UCSD-AML1 (cell line): ENCODE measurements around the gene VSIG2.

ENCODE experiments used
- DNase-seq: peaks from one replicate; lab custom pipeline; 2025; ENCODE audit not compliant: unreplicated experiment; lab: John Stamatoyannopoulos, UW

Gene VSIG2

GRCh38 chr11:124763156-124763947 lies 11.3 kb upstream of the VSIG2 start:
- peak; percentile 79 for DNase-seq

GRCh38 chr11:124762624-124763155 lies 10.6 kb upstream of the VSIG2 start:
- peak; percentile 67 for DNase-seq

- DNase-seq: peak; percentile 81
These were observed 10.1 kb upstream of the VSIG2 start, which contains the start of gene ESAM for GRCh38 chr11:124762105-124762623. Gene ESAM (minus strand): TSS chr11:124762290. CDS start chr11:124762154, 136 bp downstream.

DNA sequence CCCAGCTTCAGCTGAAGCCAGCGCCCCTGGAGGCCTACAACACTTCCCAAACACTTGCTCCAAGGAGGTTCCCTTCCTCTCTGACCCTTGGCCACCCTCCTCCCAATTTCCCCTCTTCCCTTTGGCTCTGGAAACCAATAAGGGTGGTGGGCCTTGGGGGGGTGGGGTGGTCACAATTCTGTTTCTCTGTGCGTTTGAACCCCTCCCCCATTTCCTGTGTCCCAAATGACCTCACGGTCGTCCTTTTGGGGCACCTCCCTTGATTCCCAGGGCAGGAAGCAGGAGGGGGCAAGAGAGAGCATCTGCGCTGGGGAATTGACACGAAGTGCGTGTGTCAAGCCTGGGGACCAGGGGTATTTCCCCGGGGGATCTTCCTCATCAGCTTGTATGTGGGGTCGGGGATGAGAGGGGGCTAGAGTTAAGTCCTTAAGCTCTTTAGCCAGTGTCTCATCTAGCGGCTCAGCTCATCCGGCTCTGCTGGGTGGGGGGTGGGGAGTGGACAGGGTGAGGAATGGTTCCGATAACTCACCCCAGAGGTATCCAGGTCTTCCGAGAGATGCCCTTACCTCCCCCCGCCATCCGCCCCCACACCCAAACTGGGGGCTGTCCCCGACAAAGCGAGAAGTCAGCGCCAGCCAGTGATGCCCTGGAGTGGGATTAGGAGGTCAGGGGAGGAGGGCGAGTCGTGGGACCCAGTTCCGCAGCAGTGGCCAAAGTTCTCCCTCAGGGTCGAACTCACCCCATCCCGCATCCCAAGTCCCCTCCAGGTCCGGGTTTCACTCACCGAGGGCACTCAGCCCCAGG lies 9.4 kb upstream of the VSIG2 start:
- DNase-seq: peak; percentile 61

DNA sequence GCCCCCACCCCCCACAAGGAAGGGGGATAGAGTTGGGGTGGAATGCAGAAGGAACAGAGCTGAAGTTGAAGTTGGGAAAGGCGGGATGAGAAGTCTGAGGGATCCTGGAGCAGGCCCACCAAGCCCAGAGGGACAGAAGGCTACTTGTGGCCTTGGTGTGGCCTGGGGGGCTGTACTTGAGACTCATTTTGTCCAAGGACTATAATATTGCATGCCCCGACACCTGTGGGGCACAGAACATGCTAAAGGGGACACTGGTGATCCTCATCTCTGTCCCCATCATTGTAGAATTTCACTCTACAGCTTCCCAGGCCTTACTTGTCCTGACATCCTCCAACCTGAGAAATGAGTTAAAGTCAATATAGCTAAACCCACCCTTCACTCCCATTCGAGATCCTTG lies 8.8 kb upstream of the VSIG2 start:
- DNase-seq: no peak

- no peak for DNase-seq
These were observed 8.2 kb upstream of the VSIG2 start for GRCh38 chr11:124760205-124760652.

DNA sequence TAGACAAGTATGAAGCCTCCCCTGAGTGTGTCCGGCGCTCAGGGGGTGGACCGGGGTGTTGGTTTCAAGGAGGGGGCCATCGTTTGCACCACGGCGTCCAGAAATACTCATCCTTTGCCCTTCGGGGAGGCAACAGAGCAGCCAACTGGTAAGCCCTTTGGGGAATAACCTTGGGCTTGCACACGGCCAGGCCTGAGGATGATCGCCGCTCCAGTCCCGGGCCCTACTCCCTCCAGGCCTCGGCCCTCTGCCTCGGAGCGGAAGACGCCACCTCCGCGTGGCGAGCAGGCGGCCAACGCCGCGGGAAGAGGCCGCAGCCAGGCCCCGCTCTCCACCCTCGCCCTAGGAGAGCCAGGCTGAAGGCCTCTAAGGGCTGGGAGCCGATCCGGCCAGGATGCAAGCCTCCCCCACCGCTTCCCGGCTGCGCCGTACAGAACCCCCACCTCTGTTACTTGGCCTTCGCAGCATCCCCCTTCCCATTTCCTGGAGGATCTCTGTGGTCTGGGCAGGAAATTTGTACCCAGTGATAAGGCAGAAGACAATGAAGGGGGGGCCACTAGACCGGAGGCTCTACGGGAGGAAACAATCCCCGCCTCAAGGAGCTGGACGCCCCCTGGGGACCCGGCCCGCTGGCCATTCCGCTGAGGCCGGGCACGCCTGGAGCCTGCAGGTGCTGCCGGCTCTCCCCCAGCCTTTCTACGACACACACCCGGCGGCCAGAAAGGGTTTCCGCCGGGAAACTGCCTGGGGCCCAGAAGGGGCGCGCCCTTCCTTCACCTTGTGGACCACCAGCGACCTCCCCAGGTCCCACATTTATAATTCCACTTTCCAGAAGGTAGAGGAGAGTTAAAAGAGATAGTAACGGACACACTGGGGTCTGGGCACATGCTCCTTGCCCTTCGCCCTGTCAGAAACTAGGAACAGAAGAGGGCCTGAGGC lies 7.5 kb upstream of the VSIG2 start:
- DNase-seq: peak; percentile 98

- peak; percentile 86 for DNase-seq
These were observed 6.6 kb upstream of the VSIG2 start for GRCh38 chr11:124758355-124759265.

DNA sequence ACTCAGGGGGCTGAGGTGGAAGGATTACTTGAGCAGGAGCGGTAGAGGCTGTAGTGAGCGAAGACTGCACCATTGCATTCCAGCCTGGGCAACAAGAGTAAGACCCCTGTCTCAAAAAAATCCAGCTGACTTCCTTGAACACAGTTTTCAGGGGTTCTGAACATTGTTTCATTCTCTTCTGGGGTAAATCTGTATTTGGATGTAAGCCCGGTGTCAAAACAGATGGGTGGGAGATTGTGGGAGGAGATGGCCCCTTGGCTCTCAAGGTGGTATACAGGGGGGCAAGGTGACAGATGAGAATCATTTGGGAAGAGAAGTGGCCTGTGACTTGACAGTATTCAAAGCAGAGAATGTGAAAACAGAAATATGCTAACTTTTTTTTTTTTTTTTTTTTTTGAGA lies 5.3 kb upstream of the VSIG2 start:
- DNase-seq: no peak

DNA sequence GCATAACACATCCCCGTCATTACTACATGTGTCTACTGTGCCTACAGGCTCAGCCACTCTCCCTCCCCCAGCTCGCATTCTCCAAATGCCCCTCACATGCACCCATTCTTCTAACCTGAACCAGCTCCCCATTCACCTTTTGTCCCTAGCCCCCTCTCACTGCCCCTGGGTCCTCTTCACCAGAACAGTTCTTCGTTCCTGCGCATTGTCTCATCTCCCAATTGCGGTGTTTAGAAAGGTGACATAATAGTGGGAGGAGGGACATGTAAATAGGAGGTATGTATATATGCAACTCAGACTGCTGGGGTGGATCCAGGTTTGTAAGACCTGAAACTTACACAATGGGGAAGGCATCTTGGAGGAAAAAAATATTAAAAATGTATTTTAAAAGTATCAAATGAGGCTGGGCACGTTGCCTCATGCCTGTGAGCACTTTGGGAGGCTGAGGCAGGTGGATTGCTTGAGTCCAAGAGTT lies 4.7 kb upstream of the VSIG2 start:
- DNase-seq: no peak

DNA sequence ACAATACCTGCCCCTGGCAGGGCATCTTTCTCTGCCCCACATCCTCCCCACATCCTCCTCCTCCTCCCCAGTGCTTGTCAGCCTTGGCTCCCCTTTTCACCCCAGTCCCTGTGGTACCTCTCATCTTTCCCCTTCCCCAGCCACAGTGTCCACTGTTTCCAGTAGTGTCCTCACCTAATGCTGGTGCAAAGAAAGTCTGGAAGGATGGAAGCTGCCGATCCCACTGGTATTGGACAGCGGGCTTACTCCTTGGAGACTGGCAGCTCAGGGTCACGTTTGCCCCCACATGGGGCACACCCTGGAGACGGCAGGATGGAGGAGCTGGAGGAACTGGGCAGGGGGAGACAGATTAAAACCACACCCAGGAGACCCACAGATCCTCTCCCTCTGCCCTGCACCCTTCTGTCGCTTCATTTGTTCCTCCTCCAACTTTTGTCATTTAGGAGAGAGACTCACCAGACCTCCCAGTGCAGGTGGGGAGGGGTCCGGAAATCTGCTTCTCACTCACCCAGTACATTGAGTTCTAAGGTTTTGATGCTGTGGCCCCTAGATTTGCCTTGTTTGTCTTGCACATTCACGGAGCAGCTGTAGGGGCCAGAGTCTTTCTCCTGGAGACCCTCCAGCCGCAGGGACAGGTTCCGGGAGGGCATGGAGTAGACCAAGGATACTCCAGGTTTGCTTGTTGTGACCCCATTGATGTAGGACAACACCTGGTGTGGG lies 4.1 kb upstream of the VSIG2 start:
- DNase-seq: no peak

GRCh38 chr11:124754710-124755109 lies 2.7 kb upstream of the VSIG2 start:
- DNase-seq: no peak

DNA sequence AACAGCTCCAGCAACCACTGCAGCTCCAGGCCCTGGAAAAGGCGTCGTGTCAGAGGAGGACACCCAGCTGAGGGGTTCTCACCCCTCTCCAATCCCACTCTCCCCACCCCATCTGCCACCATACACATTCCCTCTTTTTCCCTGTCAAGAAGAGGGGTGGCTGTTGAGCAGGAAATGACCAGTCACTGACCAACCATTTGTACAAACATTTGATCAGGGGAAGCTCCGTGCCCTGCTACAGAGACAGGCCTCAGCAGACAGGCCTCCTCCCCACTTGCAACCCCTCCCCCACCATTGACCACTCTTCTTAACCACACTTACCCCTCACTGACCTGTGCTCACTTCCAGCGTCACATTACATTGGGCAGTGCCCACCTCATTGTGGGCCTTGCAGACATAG lies 2.3 kb upstream of the VSIG2 start:
- no peak for DNase-seq

DNA sequence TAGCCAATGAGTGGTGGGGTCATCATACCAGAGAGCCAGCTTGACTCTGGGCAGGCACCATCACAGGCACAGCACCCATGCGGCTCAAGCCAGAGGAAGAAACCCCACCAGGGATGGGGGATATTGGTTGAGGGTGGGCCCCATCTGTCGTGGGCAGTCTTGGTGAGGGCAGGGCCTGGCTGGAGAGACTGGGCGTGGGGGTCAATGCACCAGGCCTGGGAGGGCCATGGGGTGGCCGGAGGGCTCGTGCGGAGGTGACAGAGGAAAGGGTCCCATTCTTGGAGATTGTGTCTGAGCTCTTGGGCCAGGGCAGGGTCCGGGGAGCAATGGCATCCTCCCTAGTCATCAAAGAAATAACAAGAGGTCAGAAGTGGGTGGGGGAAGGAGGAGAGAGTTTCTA lies 1.6 kb upstream of the VSIG2 start:
- DNase-seq: no peak

GRCh38 chr11:124753205-124753604 lies 1.1 kb upstream of the VSIG2 start:
- DNase-seq: no peak

DNA sequence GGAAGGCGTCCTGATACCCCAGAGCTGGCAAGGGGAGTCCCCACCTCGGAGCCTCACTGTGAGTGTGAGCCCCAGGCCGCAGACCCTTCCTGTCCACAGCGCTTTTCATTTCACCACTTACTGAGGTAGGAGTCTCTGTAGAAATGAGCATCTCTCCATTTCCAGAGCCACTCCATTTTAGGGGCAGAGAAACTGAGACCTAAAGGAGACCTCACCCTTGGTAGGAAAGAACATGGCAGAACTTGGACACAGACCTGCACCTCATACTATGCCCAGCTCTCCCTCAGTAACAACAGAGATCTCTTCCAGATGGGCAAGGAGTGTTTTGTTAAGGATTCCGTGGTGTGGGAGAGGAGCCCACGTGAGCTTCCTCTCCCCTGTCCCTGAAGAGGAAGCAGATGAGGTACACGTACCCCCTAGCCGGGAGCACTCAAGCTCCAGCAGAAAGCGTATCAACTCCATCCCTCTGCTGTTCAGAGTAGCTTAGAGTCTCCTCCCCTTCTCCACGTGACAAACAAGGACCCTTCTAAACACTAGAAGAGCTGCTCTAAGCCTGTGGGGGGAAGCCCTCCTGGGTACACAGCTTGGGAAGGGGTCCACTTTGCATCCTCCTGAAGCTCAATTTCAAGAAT lies 532 bp upstream of the VSIG2 start:
- no peak for DNase-seq

- no peak for DNase-seq
These were observed 689 bp downstream of the VSIG2 start for GRCh38 chr11:124751391-124751740.

GRCh38 chr11:124749912-124750311 lies 2.1 kb downstream of the VSIG2 start:
- no peak for DNase-seq
